HEK293 (cell line): Measurements from ENCODE around the gene SRSF9.
"Not testable (repeated sequence)": the region's sequence is repeated elsewhere in the genome, so short reads cannot be mapped to it uniquely, and the experiment has no call there.

ENCODE experiments used
- MEIS1 ChIP-seq: sonication (generic); formaldehyde crosslinking; IDR thresholded peaks from 2 replicates; pipeline ENCODE4 v1.8.1; 2022; ENCODE audit warnings: missing genetic modification reagents, mild to moderate bottlenecking, borderline replicate concordance
- PRDM1 ChIP-seq: fragments of 450-650 bp; formaldehyde crosslinking; IDR thresholded peaks from 2 replicates; pipeline ENCODE4; 2016; ENCODE audit warnings: missing biosample characterization, missing genetic modification characterization
- ZBTB26 ChIP-seq: fragments of 450-650 bp; formaldehyde crosslinking; optimal IDR thresholded peaks from 2 replicates; pipeline ENCODE3; 2016; ENCODE audit warnings: missing biosample characterization, mild to moderate bottlenecking, missing genetic modification characterization
- ZNF138 ChIP-seq: fragments of 450-650 bp; formaldehyde crosslinking; IDR thresholded peaks from 2 replicates; pipeline ENCODE4 v1.5.1; 2016; ENCODE audit warnings: missing biosample characterization, missing genetic modification characterization, borderline replicate concordance
- ZNF416 ChIP-seq: fragments of 450-650 bp; formaldehyde crosslinking; IDR thresholded peaks from 2 replicates; pipeline ENCODE4 v1.5.1; 2016; ENCODE audit warnings: missing biosample characterization, missing genetic modification characterization
- ZNF501 ChIP-seq: fragments of 450-650 bp; formaldehyde crosslinking; IDR thresholded peaks from 2 replicates; pipeline ENCODE4 v1.5.1; 2016; ENCODE audit warnings: missing biosample characterization, missing genetic modification characterization
- ZNF629 ChIP-seq: fragments of 450-650 bp; formaldehyde crosslinking; IDR thresholded peaks from 2 replicates; pipeline ENCODE4 v1.5.1; 2017; ENCODE audit warnings: missing biosample characterization, missing genetic modification characterization
- ZNF792 ChIP-seq: fragments of 450-650 bp; formaldehyde crosslinking; IDR thresholded peaks from 2 replicates; pipeline ENCODE4 v1.5.1; 2016; ENCODE audit warnings: missing biosample characterization, missing genetic modification characterization
- TF ChIP-seq, protein P1 (sequence below): fragments of 450-650 bp; formaldehyde crosslinking; IDR thresholded peaks from 2 replicates; pipeline ENCODE4 v1.5.1; 2016; ENCODE audit warnings: missing biosample characterization, missing genetic modification characterization
- TF ChIP-seq, protein P2 (sequence below): sonication (generic); formaldehyde crosslinking; IDR thresholded peaks from 2 replicates; pipeline ENCODE4 v1.8.1; 2022; ENCODE audit warnings: mild to moderate bottlenecking, moderate library complexity, missing genetic modification reagents
- TF ChIP-seq, protein P3 (sequence below): fragments of 450-650 bp; formaldehyde crosslinking; IDR thresholded peaks from 2 replicates; pipeline ENCODE4 v1.5.1; 2016; ENCODE audit warnings: missing biosample characterization, missing genetic modification characterization
- TF ChIP-seq, protein P4 (sequence below): fragments of 450-650 bp; formaldehyde crosslinking; IDR thresholded peaks from 2 replicates; pipeline ENCODE4 v1.5.1; 2016; ENCODE audit warnings: missing biosample characterization, missing genetic modification characterization

- TF ChIP-seq, protein P1, sequence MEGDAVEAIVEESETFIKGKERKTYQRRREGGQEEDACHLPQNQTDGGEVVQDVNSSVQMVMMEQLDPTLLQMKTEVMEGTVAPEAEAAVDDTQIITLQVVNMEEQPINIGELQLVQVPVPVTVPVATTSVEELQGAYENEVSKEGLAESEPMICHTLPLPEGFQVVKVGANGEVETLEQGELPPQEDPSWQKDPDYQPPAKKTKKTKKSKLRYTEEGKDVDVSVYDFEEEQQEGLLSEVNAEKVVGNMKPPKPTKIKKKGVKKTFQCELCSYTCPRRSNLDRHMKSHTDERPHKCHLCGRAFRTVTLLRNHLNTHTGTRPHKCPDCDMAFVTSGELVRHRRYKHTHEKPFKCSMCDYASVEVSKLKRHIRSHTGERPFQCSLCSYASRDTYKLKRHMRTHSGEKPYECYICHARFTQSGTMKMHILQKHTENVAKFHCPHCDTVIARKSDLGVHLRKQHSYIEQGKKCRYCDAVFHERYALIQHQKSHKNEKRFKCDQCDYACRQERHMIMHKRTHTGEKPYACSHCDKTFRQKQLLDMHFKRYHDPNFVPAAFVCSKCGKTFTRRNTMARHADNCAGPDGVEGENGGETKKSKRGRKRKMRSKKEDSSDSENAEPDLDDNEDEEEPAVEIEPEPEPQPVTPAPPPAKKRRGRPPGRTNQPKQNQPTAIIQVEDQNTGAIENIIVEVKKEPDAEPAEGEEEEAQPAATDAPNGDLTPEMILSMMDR: not testable (repeated sequence)
- TF ChIP-seq ZBTB26; ZNF501 (tag by site-specific recombination); ZNF416 (tag by site-specific recombination); PRDM1; ZNF629 (tag by site-specific recombination); ZNF138; ZNF792; MEIS1: not testable (repeated sequence)
- TF ChIP-seq, protein P2, sequence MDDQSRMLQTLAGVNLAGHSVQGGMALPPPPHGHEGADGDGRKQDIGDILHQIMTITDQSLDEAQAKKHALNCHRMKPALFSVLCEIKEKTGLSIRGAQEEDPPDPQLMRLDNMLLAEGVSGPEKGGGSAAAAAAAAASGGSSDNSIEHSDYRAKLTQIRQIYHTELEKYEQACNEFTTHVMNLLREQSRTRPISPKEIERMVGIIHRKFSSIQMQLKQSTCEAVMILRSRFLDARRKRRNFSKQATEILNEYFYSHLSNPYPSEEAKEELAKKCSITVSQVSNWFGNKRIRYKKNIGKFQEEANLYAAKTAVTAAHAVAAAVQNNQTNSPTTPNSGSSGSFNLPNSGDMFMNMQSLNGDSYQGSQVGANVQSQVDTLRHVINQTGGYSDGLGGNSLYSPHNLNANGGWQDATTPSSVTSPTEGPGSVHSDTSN (CRISPR knock-in tag): not testable (repeated sequence)
- TF ChIP-seq, protein P3, sequence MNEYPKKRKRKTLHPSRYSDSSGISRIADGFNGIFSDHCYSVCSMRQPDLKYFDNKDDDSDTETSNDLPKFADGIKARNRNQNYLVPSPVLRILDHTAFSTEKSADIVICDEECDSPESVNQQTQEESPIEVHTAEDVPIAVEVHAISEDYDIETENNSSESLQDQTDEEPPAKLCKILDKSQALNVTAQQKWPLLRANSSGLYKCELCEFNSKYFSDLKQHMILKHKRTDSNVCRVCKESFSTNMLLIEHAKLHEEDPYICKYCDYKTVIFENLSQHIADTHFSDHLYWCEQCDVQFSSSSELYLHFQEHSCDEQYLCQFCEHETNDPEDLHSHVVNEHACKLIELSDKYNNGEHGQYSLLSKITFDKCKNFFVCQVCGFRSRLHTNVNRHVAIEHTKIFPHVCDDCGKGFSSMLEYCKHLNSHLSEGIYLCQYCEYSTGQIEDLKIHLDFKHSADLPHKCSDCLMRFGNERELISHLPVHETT (tag by site-specific recombination): not testable (repeated sequence)
- TF ChIP-seq, protein P4, sequence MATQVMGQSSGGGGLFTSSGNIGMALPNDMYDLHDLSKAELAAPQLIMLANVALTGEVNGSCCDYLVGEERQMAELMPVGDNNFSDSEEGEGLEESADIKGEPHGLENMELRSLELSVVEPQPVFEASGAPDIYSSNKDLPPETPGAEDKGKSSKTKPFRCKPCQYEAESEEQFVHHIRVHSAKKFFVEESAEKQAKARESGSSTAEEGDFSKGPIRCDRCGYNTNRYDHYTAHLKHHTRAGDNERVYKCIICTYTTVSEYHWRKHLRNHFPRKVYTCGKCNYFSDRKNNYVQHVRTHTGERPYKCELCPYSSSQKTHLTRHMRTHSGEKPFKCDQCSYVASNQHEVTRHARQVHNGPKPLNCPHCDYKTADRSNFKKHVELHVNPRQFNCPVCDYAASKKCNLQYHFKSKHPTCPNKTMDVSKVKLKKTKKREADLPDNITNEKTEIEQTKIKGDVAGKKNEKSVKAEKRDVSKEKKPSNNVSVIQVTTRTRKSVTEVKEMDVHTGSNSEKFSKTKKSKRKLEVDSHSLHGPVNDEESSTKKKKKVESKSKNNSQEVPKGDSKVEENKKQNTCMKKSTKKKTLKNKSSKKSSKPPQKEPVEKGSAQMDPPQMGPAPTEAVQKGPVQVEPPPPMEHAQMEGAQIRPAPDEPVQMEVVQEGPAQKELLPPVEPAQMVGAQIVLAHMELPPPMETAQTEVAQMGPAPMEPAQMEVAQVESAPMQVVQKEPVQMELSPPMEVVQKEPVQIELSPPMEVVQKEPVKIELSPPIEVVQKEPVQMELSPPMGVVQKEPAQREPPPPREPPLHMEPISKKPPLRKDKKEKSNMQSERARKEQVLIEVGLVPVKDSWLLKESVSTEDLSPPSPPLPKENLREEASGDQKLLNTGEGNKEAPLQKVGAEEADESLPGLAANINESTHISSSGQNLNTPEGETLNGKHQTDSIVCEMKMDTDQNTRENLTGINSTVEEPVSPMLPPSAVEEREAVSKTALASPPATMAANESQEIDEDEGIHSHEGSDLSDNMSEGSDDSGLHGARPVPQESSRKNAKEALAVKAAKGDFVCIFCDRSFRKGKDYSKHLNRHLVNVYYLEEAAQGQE (tag by site-specific recombination): not testable (repeated sequence)
Observed at GRCh38 chr12:120519324-120519723, 49.8 kb upstream of the SRSF9 start.
